GM19043 (cell line): Measurements from ENCODE around the gene RPL19.
"Not testable (repeated sequence)": the region's sequence is repeated elsewhere in the genome, so short reads cannot be mapped to it uniquely, and the experiment has no call there.

Experiments
- ATAC-seq: cut with Tn5 transposase; IDR thresholded peaks from one replicate; pipeline ENCODE4 v1.9.1; 2021; ENCODE audit warnings: low read depth; ENCODE audit not compliant: unreplicated experiment

The RPL19 gene

GRCh38 chr17:39239640-39240314 lies 39.7 kb downstream of the RPL19 start:
- no peak for ATAC-seq

GRCh38 chr17:39240631-39241030 lies 40.5 kb downstream of the RPL19 start:
- no peak for ATAC-seq

DNA sequence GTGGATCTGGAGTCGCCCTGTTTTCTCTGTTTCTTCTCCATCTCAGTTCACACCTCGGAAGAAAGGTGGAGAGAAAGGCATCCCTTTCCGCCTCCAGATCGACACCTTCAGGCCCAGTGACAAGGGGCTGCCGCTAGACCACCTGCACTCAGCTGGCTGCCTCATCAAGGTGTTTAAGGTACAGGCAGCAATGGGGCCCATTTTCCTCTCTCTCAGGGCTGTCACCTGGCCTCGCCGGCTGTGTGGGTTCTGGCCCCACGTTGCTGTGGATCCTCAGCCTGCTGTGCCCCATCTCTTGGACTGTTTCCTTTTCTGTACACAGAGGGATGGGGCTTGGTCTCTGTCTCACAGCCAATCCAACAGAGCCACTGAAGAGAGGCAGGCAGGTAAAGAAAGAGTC lies 43.1 kb downstream of the RPL19 start:
- no peak for ATAC-seq

DNA sequence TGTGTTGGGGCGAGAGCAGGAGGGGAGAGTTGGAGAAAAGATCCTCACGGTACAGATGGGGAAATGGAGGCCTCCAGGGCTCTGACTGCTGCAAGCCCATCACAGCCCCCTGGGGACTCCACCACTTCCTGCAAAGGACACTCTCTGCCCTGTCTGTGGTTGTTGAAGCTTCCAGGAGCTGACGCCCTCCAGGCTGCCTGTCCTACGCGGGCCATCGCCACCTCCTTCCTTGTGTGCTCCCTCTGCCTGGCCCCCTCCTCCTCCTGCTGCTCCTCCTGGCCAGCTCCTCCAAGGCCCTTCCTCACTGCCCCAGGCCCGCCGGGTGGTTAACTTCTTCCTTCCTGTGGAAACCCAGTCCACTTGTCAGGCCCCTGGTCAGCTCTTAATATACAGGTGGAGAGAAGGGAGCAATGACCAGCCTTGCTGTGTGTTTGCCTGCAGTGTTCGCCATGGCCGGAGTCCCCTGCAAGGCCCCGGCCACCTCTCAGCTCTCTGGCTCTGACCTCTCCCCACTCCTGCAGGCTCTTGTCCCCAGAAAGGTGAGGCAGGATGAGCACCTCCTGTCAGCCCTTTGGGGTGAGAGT lies 44.0 kb downstream of the RPL19 start:
- ATAC-seq: no peak

DNA sequence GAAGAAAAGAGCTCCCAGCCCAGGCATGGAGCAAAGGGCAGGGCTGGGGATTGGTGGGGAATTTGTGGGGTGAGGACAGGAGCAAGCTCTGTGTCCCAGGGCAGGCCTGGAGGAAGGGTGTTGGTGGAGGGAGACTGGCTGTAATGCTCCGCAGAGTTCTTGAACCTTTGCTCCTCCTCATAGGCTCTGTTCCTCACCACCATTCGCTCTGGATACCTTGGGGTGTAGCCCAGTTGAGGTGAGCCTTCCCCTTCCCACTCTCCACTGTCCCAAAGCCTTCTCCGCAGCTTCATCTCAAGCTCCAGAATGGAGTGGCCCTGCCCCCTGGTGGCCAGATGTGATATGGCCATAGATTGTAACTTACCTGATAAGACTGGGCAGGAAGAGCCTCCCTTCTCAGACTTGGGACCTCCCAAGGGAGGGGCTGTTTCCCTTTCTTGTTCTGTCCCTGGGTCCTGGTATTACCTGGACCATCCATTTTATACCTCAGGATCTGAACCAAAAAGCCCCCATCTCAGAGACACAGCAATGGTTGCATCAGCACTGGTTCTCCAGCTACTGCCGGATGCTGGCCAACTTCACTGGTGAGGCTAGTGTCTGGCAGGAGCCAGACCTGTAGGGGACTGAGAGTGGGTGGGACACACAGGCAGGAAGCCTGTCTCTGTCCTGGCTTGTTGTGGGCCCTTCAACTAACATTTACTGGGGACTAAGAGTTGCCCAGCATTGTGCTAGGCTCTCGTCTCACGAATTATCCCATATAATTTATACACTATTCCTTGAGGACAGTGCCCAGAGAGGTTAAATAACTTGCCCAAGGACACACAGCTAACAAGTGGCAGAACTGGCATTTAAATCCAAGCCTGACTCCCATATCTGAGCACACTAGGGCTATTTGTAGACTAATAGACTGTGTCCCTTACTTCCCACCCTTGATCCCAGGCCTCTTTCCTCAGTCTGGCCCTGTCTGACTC lies 44.8 kb downstream of the RPL19 start:
- ATAC-seq: no peak

DNA sequence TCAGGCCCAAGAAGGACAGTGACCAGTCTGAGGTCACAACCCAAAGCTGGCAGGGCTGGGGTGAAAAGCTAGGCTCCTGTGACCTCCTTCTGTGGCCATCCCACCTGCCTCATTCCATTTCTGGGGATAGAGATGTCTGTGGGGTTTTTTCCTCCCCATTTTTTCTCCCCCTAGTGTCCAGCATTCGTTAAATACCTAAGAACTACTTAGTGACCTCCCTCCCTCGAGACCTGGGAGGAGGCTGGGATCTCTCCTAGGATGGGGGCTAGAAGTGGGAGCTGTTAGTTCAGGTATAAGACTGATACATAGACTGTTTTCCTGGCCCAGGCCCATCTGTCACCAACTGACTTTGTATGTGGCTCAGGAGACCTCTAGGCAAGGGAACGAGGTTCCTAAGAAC lies 46.2 kb downstream of the RPL19 start:
- no peak for ATAC-seq

- ATAC-seq: not testable (repeated sequence)
These were observed 50.0 kb downstream of the RPL19 start for GRCh38 chr17:39250076-39250475.

GRCh38 chr17:39251997-39252396 lies 51.9 kb downstream of the RPL19 start:
- ATAC-seq: no peak

DNA sequence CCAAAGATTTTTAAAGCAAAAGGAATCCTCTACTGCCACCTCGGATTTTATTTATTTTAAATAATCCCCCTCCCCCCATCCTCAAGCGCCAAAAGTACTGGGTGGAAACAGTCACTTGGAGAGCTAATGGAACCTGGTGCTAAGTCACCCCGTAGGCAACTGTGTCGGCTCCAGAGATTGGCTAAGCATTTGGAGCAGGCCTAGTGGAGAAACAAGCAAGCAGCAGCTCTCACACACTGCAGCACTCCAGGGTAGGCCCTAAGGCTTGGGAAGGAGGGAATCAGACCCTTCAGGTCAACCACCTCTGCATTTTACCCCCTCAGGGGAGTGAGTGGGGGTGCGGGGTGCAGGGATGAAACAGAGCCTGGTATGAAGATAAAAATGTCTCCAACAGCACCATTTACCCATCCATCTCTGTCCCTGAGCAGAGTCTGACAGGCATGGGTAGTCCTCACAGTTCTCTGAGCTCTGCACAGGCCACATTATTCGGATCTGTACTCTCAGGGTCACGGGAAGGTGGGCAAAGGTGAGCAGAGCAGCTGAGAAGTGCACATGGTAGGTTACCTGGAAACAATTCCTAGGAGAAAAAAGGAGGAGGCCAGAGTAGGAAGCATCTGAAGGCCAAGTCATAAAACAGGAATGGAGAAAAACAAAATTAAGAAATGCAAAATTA lies 52.8 kb downstream of the RPL19 start:
- ATAC-seq: no peak
